Skin of body (tissue), 2 donors: ENCODE results near the gene DPP4. TPM values are rescaled to one million over a fixed set of nuclear protein-coding genes. Genes with fewer than 3 reads are reported as not detected.
"Not testable (repeated sequence)": the region's sequence is repeated elsewhere in the genome, so short reads cannot be mapped to it uniquely, and the experiment has no call there.

Experiments
- DNase-seq: peaks from one replicate; lab custom pipeline; 2025; lab: John Stamatoyannopoulos, UW
- total RNA-seq: library from RNA; depleted of rRNA; stranded (reverse); fragments of >200 nt; gene quantifications from one replicate; pipeline ENCODE4 v1.2.3, GENCODE V29; 2014

Gene DPP4
- total RNA-seq, 1 donor from 2014 or later = 13.7 TPM

GRCh38 chr2:162058973-162059668 lies 14.9 kb downstream of the DPP4 start:
- DNase-seq = no peak

GRCh38 chr2:162057426-162057825 lies 16.6 kb downstream of the DPP4 start:
- DNase-seq = no peak

- no peak for DNase-seq
Observed at GRCh38 chr2:162056796-162057399, 17.1 kb downstream of the DPP4 start.

GRCh38 chr2:162053808-162054155 lies 20.2 kb downstream of the DPP4 start:
- DNase-seq = no peak

GRCh38 chr2:162053066-162053807 lies 20.8 kb downstream of the DPP4 start:
- DNase-seq = no peak

GRCh38 chr2:162050513-162050961 lies 23.5 kb downstream of the DPP4 start:
- no peak for DNase-seq

GRCh38 chr2:162049089-162049488 lies 24.9 kb downstream of the DPP4 start:
- not testable (repeated sequence) for DNase-seq

- DNase-seq = no peak
Observed at GRCh38 chr2:162044586-162044985, 29.4 kb downstream of the DPP4 start.

GRCh38 chr2:162043132-162043531 lies 30.9 kb downstream of the DPP4 start:
- DNase-seq = no peak

- no peak for DNase-seq
Observed at GRCh38 chr2:162041485-162041884, 32.5 kb downstream of the DPP4 start.

- no peak for DNase-seq
Observed at GRCh38 chr2:162038725-162039124, 35.3 kb downstream of the DPP4 start.

GRCh38 chr2:162037886-162038285 lies 36.1 kb downstream of the DPP4 start:
- no peak for DNase-seq

GRCh38 chr2:162037028-162037795 lies 36.8 kb downstream of the DPP4 start:
- peak; percentile 49 for DNase-seq

- no peak for DNase-seq
Observed at GRCh38 chr2:162035981-162036380, 38.0 kb downstream of the DPP4 start.

- DNase-seq = peak; percentile 39
Observed at GRCh38 chr2:162030363-162031190, 43.4 kb downstream of the DPP4 start.

GRCh38 chr2:162029287-162029901 lies 44.6 kb downstream of the DPP4 start:
- DNase-seq = peak; percentile 57

- peak; percentile 13 for DNase-seq
Observed at GRCh38 chr2:162028511-162028910, 45.5 kb downstream of the DPP4 start.

GRCh38 chr2:162025121-162025911 lies 48.7 kb downstream of the DPP4 start:
- DNase-seq = peak; percentile 9

GRCh38 chr2:162022290-162022945 lies 51.6 kb downstream of the DPP4 start:
- DNase-seq = no peak
